ENCODE data around the gene DNAJC24. TPM values are rescaled to one million over a fixed set of nuclear protein-coding genes. Genes with fewer than 3 reads are reported as not detected.

The DNAJC24 gene
- total RNA-seq, 1 donor: 20.0 TPM

- TF ChIP-seq CTCF (IDR thresholded peaks at IDR 0.05; ENCODE audit: insufficient read depth, low read length): no peak
- DNase-seq (ENCODE audit: low read depth): no peak
- H3K4me3 ChIP-seq (ENCODE audit: low read depth, low read length): no peak overlapping the region
These were observed 41.0 kb upstream of the DNAJC24 start for GRCh38 chr11:31328697-31329096.

- TF ChIP-seq CTCF (IDR thresholded peaks at IDR 0.05; ENCODE audit: insufficient read depth, low read length): no peak
- no peak for DNase-seq (ENCODE audit: low read depth)
- H3K4me3 ChIP-seq (ENCODE audit: low read depth, low read length): no peak overlapping the region
These were observed 31.9 kb upstream of the DNAJC24 start for GRCh38 chr11:31337806-31338205.

GRCh38 chr11:31340903-31341572, 28.6 kb upstream of the DNAJC24 start:
- DNase-seq (ENCODE audit: low read depth): peak; percentile 46
- peak; percentile 70 for TF ChIP-seq CTCF (IDR thresholded peaks at IDR 0.05; ENCODE audit: insufficient read depth, low read length)

DNA sequence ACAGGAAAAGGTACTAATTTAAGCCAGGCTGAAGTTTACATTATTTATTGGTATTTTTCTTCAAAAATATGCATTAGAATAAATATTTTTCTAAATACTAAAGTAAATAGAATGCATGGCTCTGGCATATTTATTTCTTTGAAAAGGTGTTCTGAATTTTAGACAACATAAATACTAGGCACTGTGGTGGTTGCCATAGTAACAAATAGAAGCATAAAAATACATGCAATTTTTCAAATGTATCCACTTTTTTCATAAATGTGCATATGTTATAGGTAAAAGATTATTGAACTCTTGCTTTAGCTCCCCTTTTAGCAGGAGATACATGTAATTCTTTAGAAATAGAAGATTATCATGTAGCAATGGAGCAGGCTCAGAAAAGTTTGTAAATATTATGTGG, 18.5 kb upstream of the DNAJC24 start:
- TF ChIP-seq CTCF (IDR thresholded peaks at IDR 0.05; ENCODE audit: insufficient read depth, low read length): no peak
- H3K4me3 ChIP-seq (ENCODE audit: low read depth, low read length): no peak overlapping the region
- DNase-seq (ENCODE audit: low read depth): no peak

More at GRCh38 chr11:31340903-31341572, 28.6 kb upstream of the DNAJC24 start:
- no peak overlapping the region for H3K4me3 ChIP-seq (ENCODE audit: low read depth, low read length)

GRCh38 chr11:31355131-31355530, 14.5 kb upstream of the DNAJC24 start:
- peak; percentile 26 for DNase-seq (ENCODE audit: low read depth)
- no peak for TF ChIP-seq CTCF (IDR thresholded peaks at IDR 0.05; ENCODE audit: insufficient read depth, low read length)

GRCh38 chr11:31355817-31356216, 13.8 kb upstream of the DNAJC24 start:
- TF ChIP-seq CTCF (IDR thresholded peaks at IDR 0.05; ENCODE audit: insufficient read depth, low read length): no peak
- no peak overlapping the region for H3K4me3 ChIP-seq (ENCODE audit: low read depth, low read length)
- DNase-seq (ENCODE audit: low read depth): no peak

More at GRCh38 chr11:31355131-31355530, 14.5 kb upstream of the DNAJC24 start:
- no peak overlapping the region for H3K4me3 ChIP-seq (ENCODE audit: low read depth, low read length)

GRCh38 chr11:31361743-31362142, 7.9 kb upstream of the DNAJC24 start:
- H3K4me3 ChIP-seq (ENCODE audit: low read depth, low read length): no peak overlapping the region
- TF ChIP-seq CTCF (IDR thresholded peaks at IDR 0.05; ENCODE audit: insufficient read depth, low read length): no peak
- no peak for DNase-seq (ENCODE audit: low read depth)
